H1 (cell line): ENCODE results near the gene PHC3. TPM values are rescaled to one million over a fixed set of nuclear protein-coding genes. Genes with fewer than 3 reads are reported as not detected.

Experiments used
- CTCF ChIA-PET: fragments of 300-600 bp; sonication (Branson Sonifier 250); formaldehyde crosslinking; loops from one replicate; lab custom pipeline; 2021; ENCODE audit not compliant: partially characterized antibody; lab: Charles Lee
- POLR2A ChIA-PET: fragments of 300-600 bp; sonication (Branson Sonifier 250); formaldehyde crosslinking; loops from one replicate; lab custom pipeline; 2021; ENCODE audit warnings: inconsistent platforms; ENCODE audit not compliant: partially characterized antibody; lab: Charles Lee
- DNase-seq, 2 experiments: peaks; one replicate each; pipeline versions ENCODE4 v3.0.0 to v3.0.0-alpha.2; 2010 to 2022; ENCODE audit warnings: low spot score in 2 of 2, low read depth in 1 of 2, mixed read lengths in 1 of 2
- FAIRE-seq: peaks from 2 replicates; lab custom pipeline; 2011; peaks lifted over from hg19 to GRCh38; lab: Jason Lieb, UNC
- H2AFZ ChIP-seq: 2 replicates; pipeline ENCODE4 v1.8.1; 2012; ENCODE audit warnings: low read length, inconsistent platforms
- H2AK5ac ChIP-seq: 2 replicates; pipeline ENCODE4 v1.6.1; 2013; ENCODE audit warnings: low read depth, low read length
- H2BK120ac ChIP-seq: replicated peaks from 2 replicates; pipeline ENCODE3; 2013; ENCODE audit warnings: low read depth, low read length, inconsistent platforms
- H2BK12ac ChIP-seq: 2 replicates; pipeline ENCODE4 v1.6.1; 2013; ENCODE audit warnings: low read depth, low read length
- H2BK15ac ChIP-seq: 2 replicates; pipeline ENCODE4 v1.6.1; 2013; ENCODE audit warnings: low read length
- H2BK20ac ChIP-seq: 2 replicates; pipeline ENCODE4 v1.6.1; 2013; ENCODE audit warnings: low read length
- H2BK5ac ChIP-seq: 2 replicates; pipeline ENCODE4 v1.6.1; 2013; ENCODE audit warnings: low read depth, low read length
- H3K14ac ChIP-seq: 2 replicates; pipeline ENCODE4 v1.6.1; 2013; ENCODE audit warnings: inconsistent platforms; ENCODE audit not compliant: insufficient read length
- H3K18ac ChIP-seq: 2 replicates; pipeline ENCODE4 v1.6.1; 2013; ENCODE audit warnings: low read length; ENCODE audit errors: extremely low read depth
- H3K23ac ChIP-seq: 2 replicates; pipeline ENCODE4 v1.6.1; 2013; ENCODE audit warnings: inconsistent platforms; ENCODE audit not compliant: insufficient read length
- H3K23me2 ChIP-seq: 2 replicates; pipeline ENCODE4 v1.6.1; 2013; ENCODE audit warnings: low read depth, low read length
- H3K27ac ChIP-seq: 2 replicates; pipeline ENCODE4 v1.6.1; 2011; ENCODE audit warnings: low read depth, low read length, inconsistent platforms
- H3K27me3 ChIP-seq, 4 experiments: replicated peaks in 1 of 4; 1 replicate in 1 of 4; 2 replicates in 3 of 4; pipeline versions ENCODE4 v1.6.1 to v1.8.1; 2011 to 2013; ENCODE audit warnings: low read length in 3 of 4, mild to moderate bottlenecking in 3 of 4, inconsistent platforms in 2 of 4, mixed read lengths in 2 of 4, moderate library complexity in 1 of 4; ENCODE audit not compliant: control insufficient read depth in 3 of 4, insufficient read depth in 3 of 4; ENCODE audit errors: extremely low read depth in 1 of 4
- H3K36me3 ChIP-seq, 4 experiments: 2 replicates each; pipeline versions ENCODE4 v1.6.1 to v1.8.1; 2011 to 2013; ENCODE audit warnings: mild to moderate bottlenecking in 4 of 4, low read length in 3 of 4, moderate library complexity in 2 of 4, control low read depth in 1 of 4, inconsistent platforms in 1 of 4; ENCODE audit not compliant: insufficient read depth in 4 of 4, control insufficient read depth in 2 of 4
- H3K4ac ChIP-seq: replicated peaks from 2 replicates; pipeline ENCODE3; 2013; ENCODE audit warnings: low read length, low read depth, mixed read lengths, inconsistent platforms; ENCODE audit not compliant: insufficient read length
- H3K4me1 ChIP-seq, 4 experiments: replicated peaks in 1 of 4; 1 replicate in 1 of 4; 2 replicates in 3 of 4; pipeline versions ENCODE4 v1.6.1 to v1.8.1; 2011 to 2013; ENCODE audit warnings: low read length in 3 of 4, inconsistent platforms in 2 of 4, mixed read lengths in 1 of 4; ENCODE audit not compliant: insufficient read depth in 4 of 4, control insufficient read depth in 3 of 4
- H3K4me2 ChIP-seq, 2 experiments: 2 replicates each; pipeline versions ENCODE4 v1.6.1 to v1.8.1; 2011 to 2013; ENCODE audit warnings: low read depth in 2 of 2, low read length in 2 of 2, control low read depth in 1 of 2, inconsistent platforms in 1 of 2, mild to moderate bottlenecking in 1 of 2; ENCODE audit not compliant: insufficient read depth in 1 of 2
- H3K4me3 ChIP-seq, 4 experiments: fragments of 200-600, 300-600 bp in 1 of 4; sonication (generic), shearing (Covaris generic), sonication (Bioruptor Twin) in 1 of 4; 2 replicates each; pipeline versions ENCODE4 v1.5.1 to v1.8.1; 2011 to 2016; ENCODE audit warnings: low read length in 4 of 4, low read depth in 3 of 4, control low read depth in 2 of 4, inconsistent platforms in 2 of 4, mild to moderate bottlenecking in 2 of 4, mixed read lengths in 1 of 4, moderate library complexity in 1 of 4; ENCODE audit not compliant: insufficient read depth in 2 of 4; ENCODE audit errors: extremely low read depth in 1 of 4
- H3K56ac ChIP-seq: replicated peaks from 2 replicates; pipeline ENCODE3; 2013; ENCODE audit warnings: low read depth, mild to moderate bottlenecking, mixed read lengths, low read length, inconsistent platforms; ENCODE audit not compliant: insufficient read length
- H3K79me1 ChIP-seq: 2 replicates; pipeline ENCODE4 v1.6.1; 2013; ENCODE audit warnings: low read depth, low read length, control low read depth
- H3K79me2 ChIP-seq, 2 experiments: 2 replicates each; pipeline versions ENCODE4 v1.6.1 to v1.8.1; 2012 to 2013; ENCODE audit warnings: low read length in 2 of 2, mild to moderate bottlenecking in 2 of 2, inconsistent platforms in 1 of 2; ENCODE audit not compliant: insufficient read depth in 2 of 2, control insufficient read depth in 1 of 2
- H3K9ac ChIP-seq, 4 experiments: replicated peaks in 1 of 4; 1 replicate in 1 of 4; 2 replicates in 3 of 4; pipeline versions ENCODE4 v1.6.1 to v1.8.1; 2011 to 2013; ENCODE audit warnings: low read depth in 3 of 4, low read length in 3 of 4, control low read depth in 2 of 4, mild to moderate bottlenecking in 2 of 4, moderate library complexity in 2 of 4, inconsistent platforms in 1 of 4; ENCODE audit errors: extremely low read depth in 1 of 4
- H3K9me3 ChIP-seq, 2 experiments: 2 replicates each; pipeline versions ENCODE4 v1.6.1 to v1.8.1; 2012 to 2013; ENCODE audit warnings: mild to moderate bottlenecking in 2 of 2, moderate library complexity in 2 of 2, control low read depth in 1 of 2, inconsistent platforms in 1 of 2, low read depth in 1 of 2, low read length in 1 of 2, mixed read lengths in 1 of 2; ENCODE audit not compliant: insufficient read depth in 2 of 2
- H4K20me1 ChIP-seq, 2 experiments: replicated peaks in 1 of 2; 2 replicates each; pipeline versions ENCODE3 to v1.8.1; 2011 to 2013; ENCODE audit warnings: inconsistent platforms in 2 of 2, low read length in 2 of 2, mild to moderate bottlenecking in 1 of 2; ENCODE audit not compliant: insufficient read depth in 2 of 2, control insufficient read depth in 1 of 2
- H4K5ac ChIP-seq: 2 replicates; pipeline ENCODE4 v1.6.1; 2013; ENCODE audit warnings: low read length, low read depth, mixed read lengths, inconsistent platforms; ENCODE audit not compliant: insufficient read length
- H4K8ac ChIP-seq: 2 replicates; pipeline ENCODE4 v1.8.0; 2013; ENCODE audit warnings: mild to moderate bottlenecking, moderate library complexity, low read length, inconsistent platforms; ENCODE audit not compliant: insufficient read depth; ENCODE audit errors: extremely low read depth
- H4K91ac ChIP-seq: replicated peaks from 2 replicates; pipeline ENCODE3; 2013; ENCODE audit warnings: low read length, mixed read lengths, inconsistent platforms; ENCODE audit not compliant: insufficient read length
- BRCA1 ChIP-seq: IDR thresholded peaks from 2 replicates; pipeline ENCODE4 v1.6.1; 2012; ENCODE audit warnings: low read depth, low read length, improper control_type of control experiment
- CHD2 ChIP-seq: IDR thresholded peaks from 2 replicates; pipeline ENCODE4 v1.6.1; 2012; ENCODE audit warnings: low read length, improper control_type of control experiment
- HDAC2 ChIP-seq, 2 experiments: fragments of 300-600 bp in 1 of 2; sonication (generic) in 1 of 2; IDR thresholded peaks; 2 replicates each; pipeline ENCODE4 v1.6.1; 2011 to 2012; ENCODE audit warnings: low read depth in 2 of 2, low read length in 2 of 2, mild to moderate bottlenecking in 2 of 2, moderate library complexity in 2 of 2, borderline replicate concordance in 1 of 2, inconsistent platforms in 1 of 2
- SIRT6 ChIP-seq: IDR thresholded peaks from one replicate; pipeline ENCODE4 v1.7.1; 2012; ENCODE audit warnings: low read length, inconsistent platforms
- TAF1 ChIP-seq: IDR thresholded peaks from 2 replicates; pipeline ENCODE4 v1.6.1; 2011; ENCODE audit warnings: mild to moderate bottlenecking, low read depth, low read length
- TCF12 ChIP-seq: IDR thresholded peaks from 2 replicates; pipeline ENCODE4 v1.6.1; 2011; ENCODE audit warnings: low read depth, mild to moderate bottlenecking, low read length
- USF2 ChIP-seq: IDR thresholded peaks from 2 replicates; pipeline ENCODE4 v1.6.1; 2011; ENCODE audit warnings: low read length, improper control_type of control experiment
- YY1 ChIP-seq: IDR thresholded peaks from 2 replicates; pipeline ENCODE4 v1.6.1; 2011; ENCODE audit warnings: low read depth, mild to moderate bottlenecking, low read length
- WGBS, 2 experiments: shearing (Covaris generic) in 1 of 2; methylation state at CpG; one replicate each; pipeline versions ENCODE4 v1.1.6 to v1.1.7; 2013 to 2015; ENCODE audit warnings: low lambda C conversion rate in 2 of 2, mixed read lengths in 2 of 2, inconsistent platforms in 1 of 2, low coverage in 1 of 2, missing lambda C conversion rate in 1 of 2; ENCODE audit not compliant: insufficient replicate concordance in 2 of 2, insufficient coverage in 1 of 2, insufficient read length in 1 of 2; ENCODE audit errors: extremely low coverage in 1 of 2, missing lambda C conversion rate in 1 of 2; 5-methylcytosine and 5-hydroxymethylcytosine counted together
- polyA plus RNA-seq, 7 experiments: library from polyadenylated mRNA; depleted of rRNA in 3 of 7; stranded (reverse) in 5 of 7; unstranded in 2 of 7; fragments of >200 nt in 5 of 7; fragments of 200-250 nt in 2 of 7; gene quantifications; 1 replicate in 5 of 7; 2 replicates in 1 of 7; 4 replicates in 1 of 7; pipeline versions ENCODE4 v1.2.1 to v1.2.3, GENCODE V29; 2011 to 2013; ENCODE audit warnings: missing spikeins in 2 of 7, mixed read lengths in 2 of 7
- total RNA-seq: library from RNA; stranded (reverse); fragmentation: NEBNext Ultra II Directional; extraction: Animal tissue kit (Norgen Biotek cat#: 25700); gene quantifications from 2 replicates; pipeline ENCODE4 v1.2.1, GENCODE V29; 2021

PHC3 gene
- total and polyA plus RNA-seq, 2 of the 8 experiments (the other 6 are each of a cell fraction or from before 2014, with no cell fraction given): 26.4 to 29.2 TPM

GRCh38 chr3:170058127-170058526 lies 123.4 kb downstream of the PHC3 start:
- H3K27ac ChIP-seq: no peak overlapping the region
- POLR2A ChIA-PET: interaction anchor here (0.6 to 1.7 kb wide), 2 partner anchors 9 to 1314 kb away, joined by 3 to 4 read pairs; no protein-coding TSS in a partner anchor

More at GRCh38 chr3:170058127-170058526, 123.4 kb downstream of the PHC3 start:
- no peak overlapping the region for H3K56ac ChIP-seq
- H2BK15ac ChIP-seq: no peak overlapping the region
- H3K4ac ChIP-seq: no peak overlapping the region
- no peak overlapping the region for H2BK120ac ChIP-seq
- no peaks in the 10 kb centered on the region for H3K36me3 ChIP-seq
- H3K23me2 ChIP-seq: no peaks in the 10 kb centered on the region
- no peak overlapping the region for H4K5ac ChIP-seq
- H3K9me3 ChIP-seq: no peaks in the 10 kb centered on the region
- no peak overlapping the region for H2BK12ac ChIP-seq
- no peaks in the 10 kb centered on the region for H3K27me3 ChIP-seq
- DNase-seq (peak in 1 of 2 experiments; percentile 39), FAIRE-seq (no peak)
- H4K20me1 ChIP-seq: no peaks in the 10 kb centered on the region
- H2AFZ ChIP-seq: no peak overlapping the region
- peak overlapping the region; percentile 23; the same call in 1 of the 2 replicates for H2BK20ac ChIP-seq
- 0 out of 2 replicates have a peak overlapping the region, but pooled peaks have one; percentile 26 for H2AK5ac ChIP-seq
- no peak overlapping the region for H4K8ac ChIP-seq
- H3K79me2 ChIP-seq: no peaks in the 10 kb centered on the region
- no peak overlapping the region for H3K14ac ChIP-seq
- no peak overlapping the region for H4K91ac ChIP-seq
- TF ChIP-seq SIRT6 (no peak), YY1 (no peak), TCF12 (no peak), HDAC2 (IDR thresholded peaks at IDR 0.05; ENCODE audit: borderline replicate concordance in 1 of 2, low read depth in 2 of 2, low read length in 2 of 2) (no peak), CHD2 (no peak), BRCA1 (no peak), USF2 (no peak), TAF1 (no peak)
- H3K23ac ChIP-seq: no peak overlapping the region
- CTCF ChIA-PET: interaction anchor here (0.6 to 1.7 kb wide), 8 partner anchors 8 to 553 kb away, joined by 3 to 8 read pairs (median 3); partner anchors contain the start of gene SEC62
- peak overlapping the region; percentile 66; the same call in 1 of the 2 replicates for H2BK5ac ChIP-seq
- 90% methylated on average over 6 of the region's 6 CpGs; no CpG with 5 or more reads in 1 of the 2 experiments for WGBS, 2 experiments
- peaks cover 6 to 17% (median 15%) of the 10 kb centered on the region in 4 experiments for H3K4me1 ChIP-seq
- H3K4me2 ChIP-seq: no peak overlapping the region
- no peak overlapping the region for H3K4me3 ChIP-seq
- no peak overlapping the region for H3K18ac ChIP-seq
- no peak overlapping the region for H3K9ac ChIP-seq
- H3K79me1 ChIP-seq: no peaks in the 10 kb centered on the region
